HG03280 (cell line): ENCODE results near the gene POMGNT1.

ENCODE experiments used
- ATAC-seq: cut with Tn5 transposase; IDR thresholded peaks from one replicate; pipeline ENCODE4 v1.9.1; 2021; ENCODE audit warnings: mild to moderate bottlenecking, moderate library complexity; ENCODE audit not compliant: unreplicated experiment

POMGNT1 gene

DNA sequence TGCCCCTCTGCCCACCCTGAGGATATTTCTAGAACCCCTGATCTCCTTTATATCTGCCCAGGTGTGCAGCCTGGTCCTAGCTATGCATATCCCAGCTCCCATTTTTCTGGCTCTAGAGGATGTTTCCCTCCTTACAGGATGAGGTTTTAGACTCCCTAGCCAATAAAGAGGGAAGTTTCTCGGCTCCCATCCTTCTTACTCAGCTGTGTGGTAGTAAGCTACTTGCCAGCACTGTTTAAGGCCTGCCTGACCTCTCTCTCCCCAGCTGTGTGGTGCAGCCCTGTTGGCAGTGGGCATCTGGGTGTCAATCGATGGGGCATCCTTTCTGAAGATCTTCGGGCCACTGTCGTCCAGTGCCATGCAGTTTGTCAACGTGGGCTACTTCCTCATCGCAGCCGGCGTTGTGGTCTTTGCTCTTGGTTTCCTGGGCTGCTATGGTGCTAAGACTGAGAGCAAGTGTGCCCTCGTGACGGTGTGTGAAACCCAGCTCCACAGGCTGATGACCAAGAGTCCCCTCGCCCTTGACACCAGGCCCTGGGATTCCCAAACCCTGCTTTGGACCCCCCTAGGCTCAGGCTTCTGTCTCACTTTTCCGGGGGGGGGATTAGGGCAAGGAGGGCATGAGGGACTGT, 14.2 kb downstream of the POMGNT1 start:
- no peak for ATAC-seq

DNA sequence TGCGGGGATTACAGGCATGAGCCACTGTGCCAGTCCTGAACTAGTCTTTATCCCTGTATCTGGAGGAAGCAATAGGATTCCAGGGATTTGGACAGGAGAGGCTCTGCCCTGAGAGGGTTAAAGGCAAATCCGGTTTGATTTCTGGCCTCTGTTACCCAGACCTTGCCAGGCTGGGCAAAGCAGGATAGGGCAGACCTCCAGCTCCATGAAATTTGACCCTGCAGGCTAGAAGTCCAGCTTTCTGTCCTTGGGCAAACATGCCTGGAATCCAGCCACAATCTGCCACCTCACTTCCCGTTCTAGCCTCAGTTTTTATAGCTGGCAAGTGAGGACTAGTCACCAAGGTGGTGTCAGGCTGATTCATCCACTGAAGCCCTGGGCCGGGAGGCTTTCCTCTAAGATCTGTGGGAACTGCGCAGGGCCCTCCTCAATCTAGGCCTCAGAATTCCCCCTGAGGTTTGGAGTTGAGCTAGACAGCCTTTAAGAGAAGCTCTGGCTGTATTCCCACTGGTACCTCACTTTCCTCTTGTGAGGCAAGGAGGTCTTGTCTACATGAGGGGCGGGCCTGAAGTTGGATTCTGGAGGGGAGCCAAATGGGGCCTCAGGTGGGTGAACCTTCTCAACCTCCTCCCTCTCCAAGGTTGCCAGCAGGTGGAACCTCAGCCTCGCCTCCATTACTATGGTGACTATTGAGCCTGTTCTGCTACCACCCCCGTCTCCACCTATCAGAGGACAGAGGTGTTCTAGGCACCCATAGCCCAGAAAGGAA, 15.0 kb downstream of the POMGNT1 start:
- ATAC-seq, result no peak

DNA sequence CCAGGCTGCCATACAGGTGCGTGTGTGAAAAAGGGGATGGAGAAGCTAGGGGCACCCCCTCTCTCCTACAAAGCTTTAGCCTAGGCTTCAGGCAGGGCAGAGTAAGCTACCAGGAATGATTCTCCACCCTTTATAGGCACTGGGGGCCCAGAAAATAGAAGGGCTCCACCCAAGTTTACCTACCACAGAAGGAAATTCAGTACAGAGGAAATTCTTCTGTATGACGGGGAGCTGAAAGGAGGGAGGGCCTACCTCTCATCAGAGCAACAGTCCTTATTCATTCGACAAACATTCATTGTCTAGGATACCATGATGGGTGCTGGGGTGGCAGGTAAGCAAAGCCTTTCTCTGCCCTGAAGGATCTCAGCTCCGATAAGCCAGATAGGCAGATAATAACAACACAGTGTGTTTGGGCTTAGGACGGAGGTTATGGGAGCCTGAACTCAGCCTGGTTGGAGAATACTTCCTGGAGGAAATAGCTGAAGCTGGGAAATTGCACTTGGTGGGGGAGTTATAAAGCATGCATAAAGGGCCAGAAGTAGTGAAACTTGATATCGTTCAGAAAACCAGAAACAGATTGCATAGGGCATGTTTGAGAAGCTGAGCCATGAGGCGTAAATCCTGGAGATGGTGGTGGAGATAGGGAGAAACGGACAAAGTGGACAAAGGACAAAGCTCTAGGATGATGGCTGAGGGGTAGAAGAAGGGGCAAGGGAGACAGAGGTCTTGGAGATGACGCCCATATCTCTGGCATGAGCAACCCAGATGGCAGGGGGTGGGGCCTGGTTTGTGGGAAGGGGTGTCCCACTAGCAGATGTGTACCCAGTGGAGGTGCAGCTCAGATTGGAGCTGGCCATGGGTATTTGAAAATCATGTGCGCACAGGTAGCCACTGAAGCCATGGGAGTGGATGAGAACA, 16.6 kb downstream of the POMGNT1 start:
- no peak for ATAC-seq

DNA sequence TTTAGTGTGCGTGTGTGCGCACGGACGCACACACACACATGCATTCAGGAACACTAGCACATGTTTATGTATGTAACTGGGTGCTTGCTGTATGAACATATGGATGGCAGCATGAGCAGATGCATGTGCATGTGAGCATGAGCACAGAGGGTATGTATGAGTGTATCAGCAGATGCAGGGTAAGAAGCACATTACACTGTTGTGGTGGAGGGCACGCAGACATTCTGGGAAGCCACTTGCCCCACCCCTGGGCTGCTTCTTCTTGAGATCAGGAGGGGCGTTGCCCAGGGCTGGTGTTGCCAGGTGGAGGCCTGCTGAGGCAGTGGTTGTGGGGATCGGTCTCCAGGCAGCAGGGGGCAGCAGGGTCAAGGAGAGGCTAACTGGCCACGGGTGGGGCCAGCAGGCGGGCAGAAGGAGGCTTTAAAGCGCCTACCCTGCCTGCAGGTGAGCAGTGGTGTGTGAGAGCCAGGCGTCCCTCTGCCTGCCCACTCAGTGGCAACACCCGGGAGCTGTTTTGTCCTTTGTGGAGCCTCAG, 18.1 kb downstream of the POMGNT1 start:
- no peak for ATAC-seq

- peak; percentile 46 for ATAC-seq
Measured at GRCh38 chr1:46179138-46180081, 18.8 kb downstream of the POMGNT1 start.

DNA sequence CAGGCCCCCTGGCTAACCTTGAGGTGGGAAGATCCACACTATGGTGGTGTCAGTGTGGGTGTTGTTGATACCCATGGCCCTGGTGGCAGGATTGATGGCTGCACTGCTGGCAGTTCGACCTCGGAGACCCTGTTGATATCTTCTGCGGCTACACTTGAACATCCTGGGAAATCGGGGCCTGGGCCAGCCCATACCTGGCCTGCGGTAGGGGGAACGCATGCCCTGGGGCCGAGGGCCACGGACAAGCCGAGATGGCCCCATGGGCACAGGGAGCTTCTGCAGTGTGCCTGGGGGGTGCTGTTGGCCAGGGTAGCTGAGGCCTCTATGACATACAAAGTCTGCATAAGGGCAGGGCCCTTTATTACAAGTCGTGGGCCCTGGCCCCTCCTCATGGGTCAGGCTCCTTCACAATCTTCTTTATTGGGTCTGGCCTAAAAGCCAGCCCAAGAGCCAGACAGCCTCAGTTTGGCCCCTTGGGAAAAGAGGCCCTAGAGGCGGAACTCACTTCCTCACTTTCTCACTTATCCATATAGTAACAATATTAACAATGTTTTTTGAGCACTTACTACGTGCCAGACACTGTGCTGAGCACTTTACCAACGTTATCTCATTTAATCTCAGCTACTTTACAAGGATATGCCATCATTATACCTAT, 21.9 kb downstream of the POMGNT1 start, which contains the start of gene P3R3URF:
Gene P3R3URF (minus strand): TSS at position 278 of the 655 bp plus-strand sequence. CDS start 17 bp downstream, at position 261.
- ATAC-seq, result no peak

- ATAC-seq, result no peak
Measured at GRCh38 chr1:46175243-46175642, 23.0 kb downstream of the POMGNT1 start.

- no peak for ATAC-seq
Measured at GRCh38 chr1:46174448-46175231, 23.6 kb downstream of the POMGNT1 start, which contains the start of gene TSPAN1. Gene TSPAN1, plus strand, starts transcription at chr1:46175087. Its CDS starts 6,021 bp downstream, at chr1:46181108.

GRCh38 chr1:46173361-46173856, 24.8 kb downstream of the POMGNT1 start:
- ATAC-seq, result no peak

GRCh38 chr1:46172321-46172720, 25.9 kb downstream of the POMGNT1 start:
- no peak for ATAC-seq

DNA sequence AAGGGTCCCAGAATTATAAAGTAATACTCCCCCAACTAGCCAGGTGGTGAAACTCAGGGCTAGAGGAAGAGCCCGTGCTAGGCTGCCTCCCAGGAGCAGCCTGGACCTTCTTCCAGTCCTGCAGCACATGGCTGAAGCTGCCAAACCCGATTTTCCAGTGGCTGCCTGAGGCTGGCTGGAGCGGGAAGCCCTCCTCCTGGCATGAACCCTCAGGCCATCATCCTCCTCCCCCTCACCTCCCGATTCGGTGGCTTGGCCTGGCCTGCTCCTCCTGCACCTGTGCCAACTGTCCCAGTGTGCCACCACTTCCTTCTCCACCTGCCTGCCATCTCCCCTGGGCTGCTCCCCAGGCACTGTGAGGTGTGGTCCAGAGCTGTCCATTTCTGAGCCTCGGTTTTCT, 26.4 kb downstream of the POMGNT1 start:
- ATAC-seq, result no peak

DNA sequence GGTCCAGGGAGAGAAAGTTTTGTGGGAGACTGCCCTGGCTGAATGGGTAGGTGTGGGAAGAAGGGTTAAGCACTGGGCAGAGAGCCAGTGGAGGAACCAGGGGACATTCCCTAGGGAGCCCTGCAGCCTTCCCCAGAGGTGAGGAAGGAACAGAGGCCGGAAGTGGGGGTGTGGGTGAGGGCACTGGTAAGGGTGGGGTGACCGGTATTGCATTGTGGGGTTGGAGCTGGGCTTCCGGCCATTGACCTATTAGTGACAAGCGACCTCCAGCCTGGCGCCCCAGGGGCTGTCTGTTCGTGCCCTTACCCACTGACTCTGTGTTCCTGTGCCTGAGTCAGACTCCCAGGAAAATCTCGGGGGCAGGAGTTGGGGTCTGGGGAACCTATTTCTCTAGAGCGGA, 26.9 kb downstream of the POMGNT1 start:
- ATAC-seq, result no peak

GRCh38 chr1:46169811-46170454, 28.3 kb downstream of the POMGNT1 start:
- ATAC-seq, result no peak

DNA sequence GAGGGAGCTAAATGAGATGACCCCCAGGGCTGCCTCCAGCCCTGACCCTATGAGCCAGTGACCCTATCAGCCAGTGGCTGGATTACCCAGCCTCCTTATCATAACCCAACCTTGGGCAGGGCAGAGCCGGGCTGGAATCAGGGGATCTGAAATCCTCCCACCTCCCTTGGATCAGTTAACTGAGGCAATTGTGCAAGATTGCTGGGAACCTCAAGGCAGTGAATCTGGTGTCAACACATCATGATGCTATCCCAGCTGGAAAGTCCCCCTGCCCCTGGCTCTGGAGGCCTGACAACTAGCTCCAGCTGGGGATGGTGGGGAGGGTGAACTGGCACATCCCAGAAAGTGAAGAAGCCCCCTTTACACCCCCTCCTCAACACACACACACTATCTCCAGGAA, 29.8 kb downstream of the POMGNT1 start:
- ATAC-seq, result no peak

GRCh38 chr1:46166521-46167462, 31.4 kb downstream of the POMGNT1 start:
- ATAC-seq, result no peak

GRCh38 chr1:46160212-46160611, 38.0 kb downstream of the POMGNT1 start:
- ATAC-seq, result no peak

- ATAC-seq, result no peak
Measured at GRCh38 chr1:46159516-46159915, 38.7 kb downstream of the POMGNT1 start.
